PFSK-1 (cell line): ENCODE measurements around the gene B3GALT6.

Experiments used
- FOXP2 ChIP-seq: optimal IDR thresholded peaks from 2 replicates; pipeline ENCODE3; 2011; ENCODE audit warnings: borderline replicate concordance, control low read depth, inconsistent platforms; ENCODE audit not compliant: insufficient read depth; ENCODE audit errors: extremely low read length, extremely low read depth
- POLR2AphosphoS5 ChIP-seq: IDR thresholded peaks from 2 replicates; pipeline ENCODE4 v1.6.1; 2012; ENCODE audit warnings: low read depth, mild to moderate bottlenecking, control low read depth, low read length, moderate library complexity
- SIN3A ChIP-seq: IDR thresholded peaks from 2 replicates; pipeline ENCODE4 v1.6.1; 2012; ENCODE audit warnings: mild to moderate bottlenecking, low read length, moderate library complexity, borderline replicate concordance; ENCODE audit not compliant: insufficient read depth
- TAF1 ChIP-seq: IDR thresholded peaks from 2 replicates; pipeline ENCODE4 v1.6.1; 2012; ENCODE audit warnings: low read length, control low read depth, borderline replicate concordance; ENCODE audit not compliant: insufficient read depth
- TF ChIP-seq, protein P1 (sequence below), 2 experiments: IDR thresholded peaks; 2 replicates each; pipeline versions ENCODE4 v1.6.1 to v1.8.0; 2011 to 2012; ENCODE audit warnings: low read depth in 2 of 2, low read length in 2 of 2, control low read depth in 1 of 2, inconsistent platforms in 1 of 2, mild to moderate bottlenecking in 1 of 2, moderate library complexity in 1 of 2; ENCODE audit not compliant: insufficient read depth in 1 of 2

The B3GALT6 gene

DNA sequence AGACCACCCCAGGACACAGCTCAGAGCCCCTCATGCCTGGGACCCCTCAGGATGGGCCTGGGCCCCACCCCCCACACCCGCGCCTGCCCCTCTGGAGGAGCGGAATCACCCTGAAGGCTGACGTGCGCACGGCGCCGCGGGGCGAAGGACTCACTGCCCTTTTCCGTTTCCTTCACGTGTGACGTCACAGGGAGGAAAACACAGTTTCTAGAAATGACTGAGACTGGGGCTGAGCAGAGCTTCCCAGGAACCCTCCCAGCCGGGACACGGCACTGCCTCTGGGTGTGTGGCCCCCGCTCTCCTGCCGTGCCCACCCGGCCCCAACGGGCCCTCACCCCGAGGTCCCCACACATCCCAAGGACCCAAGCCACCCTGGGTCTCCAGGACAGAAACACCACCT lies 12.7 kb upstream of the B3GALT6 start:
- no peak for TF ChIP-seq SIN3A
- TF ChIP-seq, protein P1, sequence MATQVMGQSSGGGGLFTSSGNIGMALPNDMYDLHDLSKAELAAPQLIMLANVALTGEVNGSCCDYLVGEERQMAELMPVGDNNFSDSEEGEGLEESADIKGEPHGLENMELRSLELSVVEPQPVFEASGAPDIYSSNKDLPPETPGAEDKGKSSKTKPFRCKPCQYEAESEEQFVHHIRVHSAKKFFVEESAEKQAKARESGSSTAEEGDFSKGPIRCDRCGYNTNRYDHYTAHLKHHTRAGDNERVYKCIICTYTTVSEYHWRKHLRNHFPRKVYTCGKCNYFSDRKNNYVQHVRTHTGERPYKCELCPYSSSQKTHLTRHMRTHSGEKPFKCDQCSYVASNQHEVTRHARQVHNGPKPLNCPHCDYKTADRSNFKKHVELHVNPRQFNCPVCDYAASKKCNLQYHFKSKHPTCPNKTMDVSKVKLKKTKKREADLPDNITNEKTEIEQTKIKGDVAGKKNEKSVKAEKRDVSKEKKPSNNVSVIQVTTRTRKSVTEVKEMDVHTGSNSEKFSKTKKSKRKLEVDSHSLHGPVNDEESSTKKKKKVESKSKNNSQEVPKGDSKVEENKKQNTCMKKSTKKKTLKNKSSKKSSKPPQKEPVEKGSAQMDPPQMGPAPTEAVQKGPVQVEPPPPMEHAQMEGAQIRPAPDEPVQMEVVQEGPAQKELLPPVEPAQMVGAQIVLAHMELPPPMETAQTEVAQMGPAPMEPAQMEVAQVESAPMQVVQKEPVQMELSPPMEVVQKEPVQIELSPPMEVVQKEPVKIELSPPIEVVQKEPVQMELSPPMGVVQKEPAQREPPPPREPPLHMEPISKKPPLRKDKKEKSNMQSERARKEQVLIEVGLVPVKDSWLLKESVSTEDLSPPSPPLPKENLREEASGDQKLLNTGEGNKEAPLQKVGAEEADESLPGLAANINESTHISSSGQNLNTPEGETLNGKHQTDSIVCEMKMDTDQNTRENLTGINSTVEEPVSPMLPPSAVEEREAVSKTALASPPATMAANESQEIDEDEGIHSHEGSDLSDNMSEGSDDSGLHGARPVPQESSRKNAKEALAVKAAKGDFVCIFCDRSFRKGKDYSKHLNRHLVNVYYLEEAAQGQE (IDR thresholded peaks at IDR 0.05; ENCODE audit: insufficient read depth in 1 of 2, low read depth in 2 of 2, low read length in 2 of 2), result no peak
- TF ChIP-seq FOXP2, result no peak
- no peak for TF ChIP-seq TAF1
- TF ChIP-seq POLR2AphosphoS5, result no peak

DNA sequence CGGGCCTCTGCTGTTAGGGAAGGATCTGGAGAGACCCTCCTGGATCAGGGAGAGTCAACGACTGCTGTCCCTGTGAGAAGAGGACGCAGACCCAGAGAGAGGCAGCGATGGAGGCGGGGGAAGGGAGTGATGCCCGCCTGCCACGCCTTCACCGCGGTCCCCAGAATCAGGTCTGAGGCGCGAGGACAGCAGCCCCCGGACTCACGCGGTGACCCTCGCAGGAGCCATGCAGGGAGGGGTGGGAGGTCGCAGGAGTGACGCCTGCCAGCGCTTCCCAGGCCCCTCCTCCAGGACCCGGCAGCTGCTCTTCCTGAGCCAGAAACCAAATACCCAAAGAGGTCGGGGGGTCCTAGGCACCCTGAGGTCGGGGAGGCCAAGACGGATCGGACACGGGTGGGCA lies 11.8 kb upstream of the B3GALT6 start:
- no peak for TF ChIP-seq POLR2AphosphoS5
- no peak for TF ChIP-seq FOXP2
- TF ChIP-seq TAF1, result no peak
- TF ChIP-seq, protein P1 (IDR thresholded peaks at IDR 0.05; ENCODE audit: insufficient read depth in 1 of 2, low read depth in 2 of 2, low read length in 2 of 2), result no peak
- TF ChIP-seq SIN3A, result no peak

DNA sequence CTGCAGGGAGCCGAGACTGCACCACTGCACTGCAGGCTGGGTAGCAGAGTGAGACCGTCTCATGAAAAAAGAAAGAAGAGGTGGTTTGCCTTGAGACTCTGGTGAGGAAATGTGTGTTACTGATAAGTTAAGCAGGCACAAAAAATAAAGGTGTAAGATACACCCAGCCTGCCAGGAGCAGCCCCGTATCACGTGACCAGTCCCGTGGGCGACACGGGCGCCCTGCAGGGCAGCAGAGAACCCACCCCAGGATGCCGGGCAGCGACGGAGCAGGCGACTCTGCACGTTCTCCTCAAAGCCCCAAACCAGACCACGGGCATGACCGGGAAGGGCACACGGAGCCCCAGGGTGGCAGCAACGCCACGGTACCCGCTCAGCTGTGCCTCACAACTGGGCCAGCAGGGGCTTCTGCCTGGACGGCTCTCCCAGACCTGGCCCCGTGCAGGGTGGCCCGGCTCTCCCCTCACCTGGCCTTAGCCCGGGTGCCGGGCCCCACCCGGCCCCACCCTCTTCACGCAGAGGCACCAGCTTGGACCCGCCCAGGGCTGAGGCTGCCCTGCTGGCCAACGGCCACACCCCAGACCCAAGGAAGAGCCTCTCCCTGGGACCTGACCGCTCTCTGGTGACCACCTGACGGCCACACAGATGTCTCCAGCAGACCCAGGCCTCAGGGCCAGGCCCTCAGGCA lies 10.0 kb upstream of the B3GALT6 start:
- TF ChIP-seq, protein P1 (IDR thresholded peaks at IDR 0.05; ENCODE audit: insufficient read depth in 1 of 2, low read depth in 2 of 2, low read length in 2 of 2), result no peak
- TF ChIP-seq TAF1 (no peak), SIN3A (no peak), POLR2AphosphoS5 (no peak), FOXP2 (no peak)

DNA sequence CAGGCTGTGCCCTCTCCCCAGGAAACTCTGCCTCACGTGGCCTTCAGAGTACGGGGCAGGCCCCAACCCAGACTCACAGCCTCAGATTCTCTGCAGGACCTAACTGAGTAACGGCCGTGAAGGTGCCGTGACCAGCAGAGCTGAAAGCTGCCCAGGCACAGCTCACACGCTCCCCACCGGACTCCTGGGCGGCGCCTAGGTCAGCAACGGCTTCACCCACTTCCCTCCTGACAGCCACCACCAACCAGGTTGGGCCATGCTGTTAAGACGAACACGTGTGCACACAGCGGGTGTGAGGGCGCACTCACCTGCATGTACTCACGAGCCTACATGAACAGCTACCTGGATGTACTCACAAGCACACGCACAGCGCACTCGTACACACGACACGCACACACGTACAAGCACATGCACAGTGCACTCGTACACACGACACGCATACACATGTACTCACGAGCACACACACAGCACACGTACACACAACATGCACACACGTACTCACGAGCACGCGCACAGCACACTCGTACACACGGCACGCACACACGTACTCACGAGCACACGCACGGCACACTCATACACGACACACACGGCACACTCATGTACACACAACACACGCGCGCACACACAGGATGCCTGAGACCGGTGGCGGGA lies 9.3 kb upstream of the B3GALT6 start:
- TF ChIP-seq, protein P1 (IDR thresholded peaks at IDR 0.05; ENCODE audit: insufficient read depth in 1 of 2, low read depth in 2 of 2, low read length in 2 of 2), result no peak
- TF ChIP-seq POLR2AphosphoS5, result no peak
